K562 (cell line): ENCODE measurements around the gene SV2C. TPM values are rescaled to one million over a fixed set of nuclear protein-coding genes. Genes with fewer than 3 reads are reported as not detected.

Experiments used
- ATAC-seq: fragments of 200-7000 bp; cut with Tn5 transposase; 3 replicates; pipeline ENCODE4 v1.9.1; 2020; ENCODE audit warnings: moderate library complexity
- BruUV-seq: library from RNA; stranded (reverse); fragments of 400-500 nt; replicated peaks from 2 replicates; lab custom pipeline; 2021; lab: Mats Ljungman, UMichigan
- CTCF ChIA-PET: fragments of 300-600 bp; formaldehyde crosslinking; extraction: SDS; loops from one replicate; lab custom pipeline; 2021; ENCODE audit warnings: low intra/inter-chr PET ratio; lab: Yijun Ruan, JAX
- POLR2A ChIA-PET: fragments of 300-600, 350-650 bp; sonication (Branson Sonifier 250); formaldehyde crosslinking; extraction: SDS; loops from one replicate; lab custom pipeline; 2021; ENCODE audit warnings: antibody characterized with exemption, inconsistent platforms; lab: Yijun Ruan, JAX
- DNase-seq, 4 experiments: peaks; one replicate each; pipeline versions ENCODE4 v3.0.0 to v3.0.0-alpha.2; 2011 to 2018; ENCODE audit warnings: low spot score in 3 of 4, mixed read lengths in 3 of 4; ENCODE audit errors: extremely low read depth in 1 of 4
- FAIRE-seq: peaks from 2 replicates; lab custom pipeline; 2011; peaks lifted over from hg19 to GRCh38; lab: Jason Lieb, UNC
- H2AFZ ChIP-seq: 2 replicates; pipeline ENCODE4 v1.6.0; 2011; ENCODE audit warnings: low read depth, low read length, control low read depth, inconsistent platforms
- H3K27ac ChIP-seq: fragments of 200-600 bp; 3 replicates; pipeline ENCODE4 v1.8.0; 2011; ENCODE audit warnings: low read depth, mild to moderate bottlenecking, control low read depth, inconsistent platforms, low read length, moderate library complexity, mixed read lengths; ENCODE audit errors: extremely low read depth
- H3K27me3 ChIP-seq, 2 experiments: fragments of 300-600 bp in 1 of 2; 2 replicates in 1 of 2; 3 replicates in 1 of 2; pipeline versions ENCODE4 v1.6.0 to v1.8.0; 2011; ENCODE audit warnings: inconsistent platforms in 2 of 2, low read length in 2 of 2, mild to moderate bottlenecking in 1 of 2, mixed read lengths in 1 of 2, moderate library complexity in 1 of 2; ENCODE audit not compliant: control insufficient read depth in 2 of 2, insufficient read depth in 2 of 2
- H3K36me3 ChIP-seq: fragments of 300-600 bp; 3 replicates; pipeline ENCODE4 v1.8.0; 2011; ENCODE audit warnings: mild to moderate bottlenecking, low read length, inconsistent platforms; ENCODE audit not compliant: control insufficient read depth, insufficient read depth
- H3K4me1 ChIP-seq, 2 experiments: fragments of 200-600 bp in 1 of 2; replicated peaks in 1 of 2; 2 replicates in 1 of 2; 3 replicates in 1 of 2; pipeline versions ENCODE4 v1.5.1 to v1.8.0; 2011; ENCODE audit warnings: inconsistent platforms in 2 of 2, low read length in 2 of 2, mild to moderate bottlenecking in 1 of 2, mixed read lengths in 1 of 2, moderate library complexity in 1 of 2; ENCODE audit not compliant: control insufficient read depth in 2 of 2, insufficient read depth in 2 of 2
- H3K4me2 ChIP-seq: 2 replicates; pipeline ENCODE4 v1.6.1; 2011; ENCODE audit warnings: low read length, control low read depth, inconsistent platforms, mixed read lengths; ENCODE audit not compliant: insufficient read depth
- H3K4me3 ChIP-seq: fragments of 200-600 bp; sonication (generic), shearing (Covaris generic); 2 replicates; pipeline ENCODE4 v1.5.1; 2016; ENCODE audit warnings: control low read depth, inconsistent platforms
- H3K79me2 ChIP-seq: fragments of 200-600 bp; 3 replicates; pipeline ENCODE4 v1.8.0; 2011; ENCODE audit warnings: low read length, inconsistent platforms; ENCODE audit not compliant: control insufficient read depth, insufficient read depth
- H3K9ac ChIP-seq, 2 experiments: 2 replicates each; pipeline versions ENCODE4 v1.6.0 to v1.6.1; 2011; ENCODE audit warnings: low read depth in 2 of 2, low read length in 2 of 2, control low read depth in 1 of 2, inconsistent platforms in 1 of 2, mild to moderate bottlenecking in 1 of 2, mixed read lengths in 1 of 2; ENCODE audit not compliant: insufficient read depth in 1 of 2
- H3K9me1 ChIP-seq: one replicate; pipeline ENCODE4 v1.6.0; 2011; ENCODE audit warnings: inconsistent platforms, mild to moderate bottlenecking, low read length, moderate library complexity; ENCODE audit not compliant: control insufficient read depth, insufficient read depth
- H3K9me3 ChIP-seq: replicated peaks from 2 replicates; pipeline ENCODE4 v1.5.1; 2011; ENCODE audit warnings: low read depth, low read length, inconsistent platforms; ENCODE audit not compliant: control insufficient read depth, insufficient read depth
- H4K20me1 ChIP-seq: replicated peaks from 2 replicates; pipeline ENCODE4 v1.6.1; 2011; ENCODE audit warnings: low read length, inconsistent platforms, mixed read lengths; ENCODE audit not compliant: control insufficient read depth, insufficient read depth
- ETV5 ChIP-seq: sonication (generic); formaldehyde crosslinking; IDR thresholded peaks from 2 replicates; pipeline ENCODE4 v1.4.0; 2020; ENCODE audit warnings: low read depth, mild to moderate bottlenecking, missing genetic modification reagents
- HES1 ChIP-seq: fragments of 450-650 bp; IDR thresholded peaks from 2 replicates; pipeline ENCODE4 v1.6.1; 2016; ENCODE audit warnings: low read depth, mild to moderate bottlenecking, moderate library complexity
- ID3 ChIP-seq, 2 experiments: fragments of 250-450 bp in 1 of 2; fragments of 450-650 bp in 1 of 2; sonication (Bioruptor Pico) in 1 of 2; IDR thresholded peaks; 2 replicates each; pipeline versions ENCODE4 v1.6.1 to v1.8.0; 2016 to 2021; ENCODE audit warnings: mild to moderate bottlenecking in 2 of 2, moderate library complexity in 2 of 2, missing compliant biosample characterization in 1 of 2, missing genetic modification characterization in 1 of 2
- ILF3 ChIP-seq: fragments of 450-650 bp; IDR thresholded peaks from 2 replicates; pipeline ENCODE4 v1.6.1; 2018; ENCODE audit warnings: antibody characterized with exemption, mild to moderate bottlenecking, moderate library complexity, borderline replicate concordance
- NCOR1 ChIP-seq: fragments of 450-650 bp; IDR thresholded peaks from 2 replicates; pipeline ENCODE4 v1.6.1; 2016; ENCODE audit warnings: mild to moderate bottlenecking, moderate library complexity
- NFE2L1 ChIP-seq: fragments of 450-650 bp; IDR thresholded peaks from 2 replicates; pipeline ENCODE4 v1.6.1; 2016; ENCODE audit warnings: missing genetic modification characterization, low read depth, mild to moderate bottlenecking, missing compliant biosample characterization, moderate library complexity, borderline replicate concordance
- NR2C1 ChIP-seq, 2 experiments: fragments of 450-650 bp; IDR thresholded peaks; 2 replicates each; pipeline ENCODE4 v1.6.1; 2017; ENCODE audit warnings: mild to moderate bottlenecking in 2 of 2, antibody characterized with exemption in 1 of 2, inconsistent platforms in 1 of 2, missing compliant biosample characterization in 1 of 2, missing genetic modification characterization in 1 of 2
- ZNF24 ChIP-seq: fragments of 450-650 bp; IDR thresholded peaks from 2 replicates; pipeline ENCODE4 v1.6.1; 2016
- ZNF41 ChIP-seq: fragments of 250-450 bp; sonication (Bioruptor Pico); conservative IDR thresholded peaks from 2 replicates; pipeline ENCODE4 v1.4.0; 2020; ENCODE audit warnings: mild to moderate bottlenecking
- ZNF589 ChIP-seq: fragments of 200-800 bp; sonication (Bioruptor generic); IDR thresholded peaks from 2 replicates; pipeline ENCODE4 v1.6.1; 2016; ENCODE audit warnings: low read depth, missing genetic modification characterization, missing compliant biosample characterization
- WGBS: fragments of 100-300 bp; shearing (Covaris generic); methylation state at CpG from one replicate; pipeline ENCODE4 v1.1.6; 2016; ENCODE audit warnings: low coverage, mixed read lengths; ENCODE audit not compliant: insufficient coverage; ENCODE audit errors: missing lambda C conversion rate; 5-methylcytosine and 5-hydroxymethylcytosine counted together
- in situ Hi-C: fragments of 300-500 bp; cut with MboI; formaldehyde crosslinking; loops from 4 replicates; pipeline ENCODE4 v1.15.0; 2018; ENCODE audit warnings: inconsistent platforms, mixed read lengths
- intact Hi-C: fragments of 100-400 bp; cut with micrococcal nuclease; formaldehyde crosslinking; loops from 2 replicates; pipeline ENCODE4 v1.14.2; 2022
- polyA plus RNA-seq, 8 experiments: library from polyadenylated mRNA; depleted of rRNA in 4 of 8; stranded (reverse) in 5 of 8; unstranded in 3 of 8; fragments of >200 nt; fragmentation: Nextera tagmentation in 2 of 8; fragmentation: Illumina TruSeq in 1 of 8; extraction: Ambion mirVana in 2 of 8; extraction: Trizol in 1 of 8; gene quantifications; 2 replicates each; pipeline versions ENCODE4 v1.2.1 to v1.2.3, GENCODE V29; 2011 to 2014; ENCODE audit warnings: inconsistent platforms in 1 of 8, missing spikeins in 1 of 8
- total RNA-seq, 7 experiments: library from RNA; depleted of rRNA in 6 of 7; stranded (reverse); fragments of >200 nt in 6 of 7; fragmentation: Illumina TruSeq in 2 of 7; extraction: Trizol in 2 of 7; gene quantifications; 2 replicates each; pipeline versions ENCODE4 v1.2.1 to v1.2.3, GENCODE V29; 2011 to 2021; ENCODE audit warnings: low replicate concordance in 1 of 7

SV2C gene
- total and polyA plus RNA-seq, 9 of the 15 experiments (the other 6 are each of a cell fraction or from before 2014, with no cell fraction given), result 0.05 TPM; not detected in 8

GRCh38 chr5:76372323-76373054, 289.3 kb downstream of the SV2C start:
- ATAC-seq, result peak; percentile 90
- H2AFZ ChIP-seq, result peak overlapping the region; percentile 69
- TF ChIP-seq ZNF589 (CRISPR knock-in tag), result no peak; the same call in 1 of the 2 replicates
- TF ChIP-seq HES1, result 0 out of 2 replicates have a peak, but pooled peaks have one; percentile 50
- TF ChIP-seq NFE2L1 (tag), result peak; percentile 100
- no peak for TF ChIP-seq ID3 (CRISPR knock-in tag; IDR thresholded peaks at IDR 0.05)
- TF ChIP-seq ID3 (tag; IDR thresholded peaks at IDR 0.05), result 0 out of 2 replicates have a peak, but pooled peaks have one; percentile 36
- 0 out of 2 replicates have a peak, but pooled peaks have one; percentile 12 for TF ChIP-seq NR2C1 (IDR thresholded peaks at IDR 0.05)
- TF ChIP-seq NR2C1 (tag; IDR thresholded peaks at IDR 0.05), result peak; percentile 50
- TF ChIP-seq NCOR1, result peak; percentile 88
- peak; percentile 69; the same call in 1 of the 2 replicates for TF ChIP-seq ZNF24
- TF ChIP-seq ZNF41 (CRISPR knock-in tag), result no peak
- no peak for TF ChIP-seq ETV5 (CRISPR knock-in tag)
- TF ChIP-seq ILF3, result no peak

More at GRCh38 chr5:76372323-76373054, 289.3 kb downstream of the SV2C start:
- no peaks in the 10 kb centered on the region for H3K79me2 ChIP-seq
- peaks cover 24 to 48% of the 10 kb centered on the region in 2 experiments for H3K4me1 ChIP-seq
- H3K4me2 ChIP-seq, result peak overlapping the region; percentile 81
- no peaks in the 10 kb centered on the region for H3K9me1 ChIP-seq
- BruUV-seq, result no TSS peak
- intact Hi-C loops, result loop anchor here (5.0 kb wide), 1 partner anchor 40 kb away; no protein-coding TSS in a partner anchor
- no peaks in the 10 kb centered on the region for H3K27me3 ChIP-seq
- peak overlapping the region; percentile 46 to 86 for H3K9ac ChIP-seq
- POLR2A ChIA-PET, result interaction anchor here (0.6 to 1.3 kb wide), 7 partner anchors 8 to 215 kb away, joined by 3 to 7 read pairs (median 3); no protein-coding TSS in a partner anchor
- H3K9me3 ChIP-seq, result no peaks in the 10 kb centered on the region
- H3K4me3 ChIP-seq, result no peak overlapping the region
- CTCF ChIA-PET, result no interaction called here
- DNase-seq (peak; percentile 79 to 91 (median 84)), FAIRE-seq (peak; percentile 99)
- H3K27ac ChIP-seq, result peak overlapping the region; percentile 88; the same call in 2 of the 3 replicates
- H4K20me1 ChIP-seq, result no peaks in the 10 kb centered on the region
- 5% methylated on average over 11 of the region's 11 CpGs for WGBS
- H3K36me3 ChIP-seq, result no peaks in the 10 kb centered on the region
- in situ Hi-C loops, result no loop called here
